ENCODE results near the gene CHD6. TPM values are rescaled to one million over a fixed set of nuclear protein-coding genes. Genes with fewer than 3 reads are reported as not detected.

The CHD6 gene
- total RNA-seq, 1 donor from 2014 or later = 36.8 TPM

DNA sequence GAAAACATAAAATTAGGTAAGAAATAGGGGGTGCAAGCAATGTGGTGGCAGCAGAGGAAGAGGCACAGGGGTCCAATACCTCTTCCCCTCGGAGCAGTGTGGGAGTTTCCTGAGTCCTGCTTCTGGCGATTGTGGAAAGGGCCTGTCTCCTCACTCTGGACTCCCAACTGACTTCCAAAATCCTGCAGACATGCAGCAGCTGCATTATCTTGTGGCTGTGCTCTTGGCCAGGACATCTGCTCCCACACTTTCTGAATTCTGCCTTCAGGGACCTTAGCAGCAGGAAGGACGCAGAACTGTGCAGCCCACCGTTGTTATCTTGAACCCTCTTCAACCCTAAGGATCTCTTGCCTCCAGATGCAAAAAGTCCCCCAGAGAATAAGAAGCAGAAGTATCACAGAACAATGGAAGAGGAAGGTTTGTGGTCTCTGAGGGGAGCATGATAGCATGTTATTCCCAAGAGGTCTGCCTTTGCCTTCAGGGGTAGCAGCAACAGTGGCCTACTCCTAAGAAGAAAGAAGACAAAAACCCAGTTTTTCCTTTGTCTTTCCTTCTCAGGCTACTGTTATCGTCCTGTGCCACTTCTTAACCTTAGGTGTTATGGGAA lies 149.1 kb downstream of the CHD6 start:
- no peaks in the 10 kb centered on the region for H3K27me3 Mint-ChIP-seq (ENCODE audit: insufficient read depth)
- H3K27ac Mint-ChIP-seq = no peak overlapping the region
- H3K4me3 Mint-ChIP-seq = no peak overlapping the region
- H3K4me1 Mint-ChIP-seq (ENCODE audit: low read depth) = no peaks in the 10 kb centered on the region
- H3K36me3 Mint-ChIP-seq (ENCODE audit: low read depth) = peaks cover 20% of the 10 kb centered on the region
- no peak for DNase-seq (ENCODE audit: low spot score)
- intact Hi-C loops (cut with micrococcal nuclease) = no loop called here
- no peaks in the 10 kb centered on the region for H3K9me3 Mint-ChIP-seq

DNA sequence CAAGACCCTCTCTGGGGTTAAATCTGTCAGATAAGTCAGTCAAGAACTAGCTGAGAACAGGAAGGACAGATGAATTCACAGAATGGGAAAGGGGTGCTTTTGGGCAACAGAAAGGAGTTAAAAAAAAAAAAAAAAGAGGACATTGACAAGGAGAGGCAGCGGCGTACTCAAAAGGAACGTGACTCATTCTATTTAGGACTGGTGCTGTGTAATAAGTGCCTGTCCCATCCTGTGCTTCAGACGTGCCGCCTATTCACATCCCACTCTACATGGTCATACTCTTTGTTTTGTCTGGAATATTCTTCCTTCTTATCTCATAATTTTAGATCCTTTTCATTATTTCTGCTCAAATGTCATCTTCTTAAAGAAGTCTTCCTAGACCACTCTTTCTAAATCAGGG lies 150.5 kb downstream of the CHD6 start:
- H3K9me3 Mint-ChIP-seq = no peaks in the 10 kb centered on the region
- H3K27ac Mint-ChIP-seq = no peak overlapping the region
- intact Hi-C loops (cut with micrococcal nuclease) = no loop called here
- DNase-seq (ENCODE audit: low spot score) = no peak
- peaks cover 7% of the 10 kb centered on the region for H3K4me1 Mint-ChIP-seq (ENCODE audit: low read depth)
- no peak overlapping the region for H3K4me3 Mint-ChIP-seq
- H3K27me3 Mint-ChIP-seq (ENCODE audit: insufficient read depth) = no peaks in the 10 kb centered on the region
- peaks cover 16% of the 10 kb centered on the region for H3K36me3 Mint-ChIP-seq (ENCODE audit: low read depth)

DNA sequence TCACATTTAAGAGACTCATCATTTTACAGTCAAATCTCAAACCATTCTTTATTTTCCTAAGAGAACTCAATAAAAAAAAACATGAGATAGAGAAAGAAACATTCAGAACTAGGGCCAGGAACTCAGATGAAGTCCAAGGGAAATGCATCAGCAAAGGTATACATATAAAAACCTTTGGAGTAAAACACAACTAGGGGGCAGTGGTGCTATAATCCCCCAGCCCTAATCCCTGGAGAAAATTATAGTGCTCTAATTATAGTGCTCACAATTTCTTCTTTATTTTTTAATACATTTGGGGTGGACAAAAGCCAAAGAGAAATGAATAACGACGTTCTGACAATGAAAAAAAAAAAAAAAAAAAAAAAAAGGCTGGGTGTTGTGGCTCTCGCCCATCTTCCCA lies 151.0 kb downstream of the CHD6 start:
- no peaks in the 10 kb centered on the region for H3K27me3 Mint-ChIP-seq (ENCODE audit: insufficient read depth)
- H3K4me1 Mint-ChIP-seq (ENCODE audit: low read depth) = peaks cover 11% of the 10 kb centered on the region
- H3K9me3 Mint-ChIP-seq = no peaks in the 10 kb centered on the region
- intact Hi-C loops (cut with micrococcal nuclease) = no loop called here
- no peak overlapping the region for H3K27ac Mint-ChIP-seq
- H3K36me3 Mint-ChIP-seq (ENCODE audit: low read depth) = peaks cover 17% of the 10 kb centered on the region
- H3K4me3 Mint-ChIP-seq = no peak overlapping the region
- DNase-seq (ENCODE audit: low spot score) = no peak

DNA sequence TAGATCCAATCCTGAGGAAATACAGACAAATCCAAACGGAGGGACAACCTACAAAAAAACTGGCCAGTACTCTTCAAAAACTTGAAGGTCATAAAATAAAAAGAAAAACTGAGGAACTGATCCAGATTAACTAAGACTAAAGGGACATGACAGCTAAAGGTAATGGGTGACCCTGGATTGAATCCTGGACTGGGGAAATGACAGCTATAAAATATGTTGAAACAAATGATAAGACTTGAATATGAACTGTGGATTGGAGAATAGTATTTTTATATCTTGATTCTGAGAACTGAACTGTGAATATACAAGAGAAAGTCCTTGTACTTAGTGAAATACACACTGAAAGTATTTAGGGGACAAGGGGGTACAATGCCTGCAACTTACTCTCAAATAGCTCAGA lies 154.6 kb downstream of the CHD6 start:
- H3K4me3 Mint-ChIP-seq = no peak overlapping the region
- intact Hi-C loops (cut with micrococcal nuclease) = no loop called here

DNA sequence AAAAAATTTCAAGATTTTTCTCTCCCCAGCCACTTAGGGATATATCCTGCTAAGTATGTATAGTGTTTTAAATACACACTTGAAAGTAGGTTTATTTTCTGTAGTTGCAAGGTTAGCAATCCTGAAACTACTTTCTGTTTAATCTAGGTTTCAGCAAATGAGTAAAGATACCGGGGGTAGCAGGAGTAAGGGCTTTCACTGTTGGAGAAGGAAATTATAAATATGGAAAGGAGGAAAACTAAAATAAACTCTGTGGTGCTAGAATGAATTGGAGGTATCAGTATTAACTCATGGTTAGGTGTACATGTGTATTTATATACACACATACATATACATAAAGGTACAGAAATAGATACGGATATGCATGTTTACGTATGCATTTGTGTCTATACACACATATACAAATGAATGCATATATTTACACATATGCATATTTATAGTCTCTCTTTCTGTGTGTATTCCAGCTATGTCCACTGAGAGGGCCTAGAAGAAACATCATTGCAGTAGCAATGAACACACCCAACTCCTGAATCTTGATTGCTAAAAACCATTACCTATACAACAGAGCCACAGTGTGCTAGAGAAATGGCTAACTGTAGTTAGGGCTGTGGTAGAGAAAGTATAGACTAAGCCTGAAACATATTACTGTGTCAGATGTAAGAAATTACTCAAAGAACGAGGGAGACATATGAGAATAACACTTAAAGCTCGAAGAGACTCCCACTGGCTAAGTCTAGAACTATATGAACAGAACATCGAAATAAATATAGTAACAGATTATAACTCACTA lies 155.6 kb downstream of the CHD6 start:
- Mint-ChIP-seq H3K4me1 (ENCODE audit: low read depth) (peaks cover 20% of the 10 kb centered on the region), H3K27ac (peak overlapping the region; percentile 0), H3K9me3 (peaks cover 6% of the 10 kb centered on the region), H3K36me3 (ENCODE audit: low read depth) (peaks cover 34% of the 10 kb centered on the region), H3K4me3 (no peak overlapping the region), H3K27me3 (ENCODE audit: insufficient read depth) (no peaks in the 10 kb centered on the region)
- DNase-seq (ENCODE audit: low spot score) = no peak
- intact Hi-C loops (cut with micrococcal nuclease) = loop anchor here (1.0 kb wide), 3 partner anchors 19 to 34 kb away; no protein-coding TSS in a partner anchor

More for the DNA sequence above, 154.6 kb downstream of the CHD6 start:
- no peak overlapping the region for H3K27ac Mint-ChIP-seq
- H3K9me3 Mint-ChIP-seq = peaks cover 6% of the 10 kb centered on the region
- peaks cover 20% of the 10 kb centered on the region for H3K4me1 Mint-ChIP-seq (ENCODE audit: low read depth)
- H3K36me3 Mint-ChIP-seq (ENCODE audit: low read depth) = peaks cover 32% of the 10 kb centered on the region
- H3K27me3 Mint-ChIP-seq (ENCODE audit: insufficient read depth) = no peaks in the 10 kb centered on the region
- DNase-seq (ENCODE audit: low spot score) = no peak

DNA sequence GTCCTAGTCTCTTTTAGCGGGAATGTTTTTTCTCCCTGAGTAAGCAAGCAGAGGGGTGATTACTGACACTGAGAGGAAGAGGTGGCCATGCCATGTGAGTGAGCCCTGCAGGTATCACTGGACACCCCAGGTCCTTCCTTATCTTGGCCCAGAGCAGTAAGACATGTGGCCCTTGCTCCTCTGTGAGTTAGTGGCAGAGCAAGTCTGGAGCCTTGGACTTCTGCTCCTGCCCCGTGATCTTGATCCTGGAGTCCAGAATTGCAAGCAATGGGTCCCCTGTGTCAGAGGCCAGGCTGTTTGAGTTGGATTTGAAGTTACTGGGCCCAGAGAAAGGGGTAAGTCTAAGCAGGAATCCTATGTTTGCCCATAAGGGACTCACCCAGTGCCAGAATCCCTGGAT lies 159.4 kb downstream of the CHD6 start:
- no peak for DNase-seq (ENCODE audit: low spot score)
- H3K27me3 Mint-ChIP-seq (ENCODE audit: insufficient read depth) = no peaks in the 10 kb centered on the region
- intact Hi-C loops (cut with micrococcal nuclease) = no loop called here
- no peak overlapping the region for H3K4me3 Mint-ChIP-seq
- H3K9me3 Mint-ChIP-seq = peaks cover 6% of the 10 kb centered on the region
- no peak overlapping the region for H3K27ac Mint-ChIP-seq
- H3K36me3 Mint-ChIP-seq (ENCODE audit: low read depth) = peaks cover 49% of the 10 kb centered on the region
- H3K4me1 Mint-ChIP-seq (ENCODE audit: low read depth) = peaks cover 20% of the 10 kb centered on the region

DNA sequence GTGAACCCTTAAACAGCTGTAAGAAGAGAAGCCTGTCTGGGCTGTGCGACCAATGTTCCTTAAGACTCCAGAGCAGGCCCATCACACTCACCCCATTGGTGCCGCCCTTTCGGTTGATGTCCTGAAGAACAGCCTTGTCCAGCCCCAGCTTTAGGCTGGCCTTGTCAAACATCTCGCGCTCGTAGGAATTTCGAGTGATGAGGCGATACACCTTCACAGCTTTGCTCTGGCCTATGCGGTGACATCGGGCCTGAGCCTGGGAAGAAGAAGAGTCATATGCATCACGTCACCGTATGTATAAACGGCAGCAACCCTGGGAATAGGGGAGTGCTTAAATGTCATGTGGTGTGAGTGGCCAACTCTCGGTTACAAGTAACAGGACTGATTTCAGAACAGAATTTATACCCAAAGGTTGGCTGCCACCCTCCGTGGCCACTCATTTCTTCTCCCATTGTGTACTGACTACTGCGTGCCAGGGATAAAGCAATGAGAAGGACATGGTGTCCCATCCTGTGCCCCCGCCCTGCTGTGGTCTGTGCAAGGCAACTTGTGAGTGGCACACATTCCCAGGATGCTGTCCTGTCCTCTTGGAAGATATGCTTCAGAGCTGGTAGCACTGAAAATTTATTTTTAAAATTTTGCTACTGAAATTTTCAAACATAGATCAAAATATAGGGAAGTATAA lies 160.9 kb downstream of the CHD6 start:
- H3K4me1 Mint-ChIP-seq (ENCODE audit: low read depth) = peaks cover 10% of the 10 kb centered on the region
- H3K27ac Mint-ChIP-seq = no peak overlapping the region
- H3K36me3 Mint-ChIP-seq (ENCODE audit: low read depth) = peaks cover 54% of the 10 kb centered on the region
- H3K27me3 Mint-ChIP-seq (ENCODE audit: insufficient read depth) = no peaks in the 10 kb centered on the region
- peaks cover 6% of the 10 kb centered on the region for H3K9me3 Mint-ChIP-seq
- DNase-seq (ENCODE audit: low spot score) = no peak
- intact Hi-C loops (cut with micrococcal nuclease) = no loop called here
- no peak overlapping the region for H3K4me3 Mint-ChIP-seq

DNA sequence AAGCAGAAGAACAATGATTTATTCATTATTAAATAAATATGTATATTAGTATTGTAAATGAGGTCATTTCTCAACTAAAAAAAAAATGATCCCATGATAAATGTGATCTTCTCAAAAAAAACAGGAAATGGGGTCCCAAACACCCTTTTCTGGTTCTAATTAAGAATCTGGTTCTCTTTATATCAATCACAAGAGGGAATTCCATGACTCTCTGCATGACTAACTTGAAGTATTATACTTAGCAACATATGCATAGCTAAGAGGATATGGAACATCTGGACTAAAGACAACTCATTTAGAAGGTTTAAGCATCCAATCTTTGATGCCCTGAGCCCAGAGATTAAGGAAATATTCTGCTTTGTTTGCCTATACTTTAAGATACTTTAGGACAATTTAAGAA lies 161.8 kb downstream of the CHD6 start:
- DNase-seq (ENCODE audit: low spot score) = no peak
- no peaks in the 10 kb centered on the region for H3K27me3 Mint-ChIP-seq (ENCODE audit: insufficient read depth)
- no peak overlapping the region for H3K27ac Mint-ChIP-seq
- H3K4me1 Mint-ChIP-seq (ENCODE audit: low read depth) = peaks cover under 1% of the 10 kb centered on the region
- H3K36me3 Mint-ChIP-seq (ENCODE audit: low read depth) = peaks cover 56% of the 10 kb centered on the region
- intact Hi-C loops (cut with micrococcal nuclease) = no loop called here
- peaks cover 6% of the 10 kb centered on the region for H3K9me3 Mint-ChIP-seq
- H3K4me3 Mint-ChIP-seq = no peak overlapping the region

DNA sequence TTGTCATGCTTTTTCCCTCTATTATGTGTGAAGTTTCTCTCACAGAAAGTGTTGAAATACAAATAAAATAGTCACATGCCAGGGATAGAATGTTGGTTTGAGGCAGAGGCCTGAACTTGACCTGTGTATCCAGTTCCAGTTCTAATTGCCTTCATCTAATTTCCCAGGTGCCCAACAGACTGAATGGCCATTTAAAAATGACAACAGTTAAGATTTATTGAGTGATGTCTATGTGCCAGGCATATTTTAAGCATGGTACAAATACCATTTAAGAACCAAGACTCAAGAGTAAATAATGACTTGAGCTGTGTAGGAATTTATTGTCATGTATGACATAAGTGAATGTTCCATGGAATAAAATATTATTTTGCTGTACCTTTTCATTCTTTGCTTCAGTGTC lies 163.9 kb downstream of the CHD6 start:
- intact Hi-C loops (cut with micrococcal nuclease) = no loop called here
- no peaks in the 10 kb centered on the region for H3K4me1 Mint-ChIP-seq (ENCODE audit: low read depth)
- H3K4me3 Mint-ChIP-seq = no peak overlapping the region
- H3K36me3 Mint-ChIP-seq (ENCODE audit: low read depth) = peaks cover 57% of the 10 kb centered on the region
- H3K27ac Mint-ChIP-seq = no peak overlapping the region
- DNase-seq (ENCODE audit: low spot score) = no peak
- no peaks in the 10 kb centered on the region for H3K9me3 Mint-ChIP-seq
- H3K27me3 Mint-ChIP-seq (ENCODE audit: insufficient read depth) = no peaks in the 10 kb centered on the region

DNA sequence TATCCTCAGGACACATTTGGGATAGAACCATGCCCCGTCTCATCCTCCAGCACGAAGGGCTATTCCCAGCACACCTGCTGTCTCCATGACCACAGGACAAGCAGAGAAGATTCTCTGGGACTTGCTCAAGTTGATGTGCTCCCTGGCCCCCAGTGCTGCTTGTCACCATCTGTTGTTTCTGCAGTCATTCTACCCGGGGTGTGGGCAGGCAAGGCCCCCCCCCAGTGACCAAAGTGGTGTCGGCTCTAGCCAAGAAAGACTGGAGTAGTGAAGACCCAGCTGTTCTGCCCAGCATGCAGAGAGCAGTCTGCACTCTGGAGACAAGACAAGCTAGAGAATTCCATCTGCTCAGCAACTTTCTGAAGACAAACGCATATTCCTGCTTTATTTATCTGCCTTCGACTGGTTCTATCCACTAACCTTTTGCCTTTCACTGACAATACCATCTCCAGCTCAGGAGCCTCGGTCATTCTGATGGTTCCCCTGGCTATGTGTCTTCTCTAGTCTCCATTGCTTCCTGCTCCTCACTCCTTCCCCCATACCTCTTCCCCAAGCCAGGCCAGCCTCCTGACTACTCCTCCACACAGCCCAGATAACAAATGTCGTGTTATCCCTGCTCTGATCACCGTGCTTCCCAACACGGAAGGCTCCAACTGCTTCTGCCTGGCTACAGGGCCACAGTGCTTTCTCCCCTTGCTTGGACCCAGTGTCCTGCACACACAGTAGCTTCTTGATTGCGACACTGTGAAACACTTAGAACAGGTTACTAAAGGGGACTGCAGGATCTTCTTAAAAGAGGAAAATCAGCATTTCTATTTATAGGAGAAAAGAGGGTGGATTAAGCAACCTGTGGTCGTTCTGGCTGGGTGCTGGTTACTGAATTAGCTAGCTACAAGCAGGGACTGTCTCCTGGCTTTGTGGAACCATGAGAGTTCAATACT lies 164.9 kb downstream of the CHD6 start:
- DNase-seq (ENCODE audit: low spot score) = no peak
- Mint-ChIP-seq H3K4me3 (no peak overlapping the region), H3K27ac (no peak overlapping the region), H3K27me3 (ENCODE audit: insufficient read depth) (no peaks in the 10 kb centered on the region), H3K4me1 (ENCODE audit: low read depth) (no peaks in the 10 kb centered on the region), H3K36me3 (ENCODE audit: low read depth) (peaks cover 51% of the 10 kb centered on the region), H3K9me3 (no peaks in the 10 kb centered on the region)
- intact Hi-C loops (cut with micrococcal nuclease) = no loop called here

DNA sequence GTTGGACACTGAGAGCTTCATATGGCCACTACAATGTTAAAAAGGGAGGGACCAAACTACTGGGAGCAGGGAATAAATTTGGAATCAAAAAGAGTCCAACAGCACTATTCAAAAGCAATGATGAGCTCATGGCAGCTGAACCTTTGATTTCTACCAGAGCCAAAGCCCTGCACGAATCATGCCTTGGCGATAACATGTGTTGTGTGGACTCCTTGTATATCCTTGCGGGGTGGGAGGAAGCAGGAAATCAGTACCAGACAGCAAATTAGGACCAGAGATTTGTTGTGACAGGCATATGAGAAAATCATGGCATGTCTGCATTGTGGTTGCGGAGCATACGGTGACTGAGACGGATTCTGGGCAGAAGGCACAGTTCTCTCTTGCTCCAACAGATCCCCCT lies 166.0 kb downstream of the CHD6 start:
- H3K9me3 Mint-ChIP-seq = no peaks in the 10 kb centered on the region
- no peaks in the 10 kb centered on the region for H3K27me3 Mint-ChIP-seq (ENCODE audit: insufficient read depth)
- H3K36me3 Mint-ChIP-seq (ENCODE audit: low read depth) = peaks cover 51% of the 10 kb centered on the region
- no peak for DNase-seq (ENCODE audit: low spot score)
- no peak overlapping the region for H3K27ac Mint-ChIP-seq
- no peaks in the 10 kb centered on the region for H3K4me1 Mint-ChIP-seq (ENCODE audit: low read depth)
- intact Hi-C loops (cut with micrococcal nuclease) = no loop called here
- H3K4me3 Mint-ChIP-seq = no peak overlapping the region

DNA sequence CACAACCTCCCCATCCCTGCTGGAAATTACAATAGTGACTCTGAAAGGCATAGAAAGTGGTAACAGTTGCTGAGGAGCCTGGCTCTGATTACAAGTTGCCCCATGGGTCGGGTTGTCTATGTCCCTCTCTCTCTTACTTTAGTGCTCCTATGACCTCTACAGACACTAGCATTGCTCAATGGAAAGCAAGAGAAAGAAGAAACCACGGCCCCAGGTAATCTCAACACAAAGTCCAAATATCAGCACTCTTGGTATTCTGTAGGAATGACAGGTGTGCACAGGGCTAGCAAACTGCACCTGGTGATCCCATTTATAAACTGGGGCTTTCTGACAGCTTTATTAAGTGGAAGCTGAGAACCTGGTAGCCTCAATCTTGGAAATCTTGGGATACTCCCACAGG lies 171.2 kb downstream of the CHD6 start:
- peaks cover 16% of the 10 kb centered on the region for H3K4me1 Mint-ChIP-seq (ENCODE audit: low read depth)
- intact Hi-C loops (cut with micrococcal nuclease) = no loop called here
- peaks cover 4% of the 10 kb centered on the region for H3K9me3 Mint-ChIP-seq
- peaks cover 42% of the 10 kb centered on the region for H3K36me3 Mint-ChIP-seq (ENCODE audit: low read depth)
- H3K27ac Mint-ChIP-seq = no peak overlapping the region
- peaks cover 2% of the 10 kb centered on the region for H3K27me3 Mint-ChIP-seq (ENCODE audit: insufficient read depth)
- DNase-seq (ENCODE audit: low spot score) = no peak
- H3K4me3 Mint-ChIP-seq = no peak overlapping the region
